ENCODE measurements around the gene RHBDD1.
"Not testable (repeated sequence)": the region's sequence is repeated elsewhere in the genome, so short reads cannot be mapped to it uniquely, and the experiment has no call there.

RHBDD1 gene

DNA sequence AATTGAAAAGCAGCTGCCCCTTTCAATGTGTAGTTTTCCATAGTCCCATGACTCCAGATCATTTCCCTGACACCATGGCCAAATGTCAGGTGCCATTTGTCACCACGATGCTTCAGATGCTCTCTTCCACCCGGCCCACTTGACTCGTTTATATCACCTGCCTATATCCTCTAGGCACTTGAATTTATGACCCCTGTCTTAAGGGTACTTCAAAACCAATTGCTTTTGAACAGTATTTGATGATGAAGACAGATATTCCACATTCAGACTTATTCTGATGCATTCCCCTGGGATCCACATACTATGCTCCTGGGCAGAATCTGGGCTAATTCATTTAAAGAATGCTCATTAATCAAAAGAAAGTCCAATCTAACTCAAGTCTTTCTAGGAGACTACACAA, 16.9 kb upstream of the RHBDD1 start:
- DNase-seq (ENCODE audit: low spot score): no peak
- Mint-ChIP-seq H3K36me3 (ENCODE audit: low read depth) (no peaks in the 10 kb centered on the region), H3K4me1 (ENCODE audit: low read depth) (no peaks in the 10 kb centered on the region), H3K4me3 (no peak overlapping the region), H3K9me3 (no peaks in the 10 kb centered on the region), H3K27me3 (ENCODE audit: low read depth) (peaks cover 14% of the 10 kb centered on the region), H3K27ac (no peak overlapping the region)

DNA sequence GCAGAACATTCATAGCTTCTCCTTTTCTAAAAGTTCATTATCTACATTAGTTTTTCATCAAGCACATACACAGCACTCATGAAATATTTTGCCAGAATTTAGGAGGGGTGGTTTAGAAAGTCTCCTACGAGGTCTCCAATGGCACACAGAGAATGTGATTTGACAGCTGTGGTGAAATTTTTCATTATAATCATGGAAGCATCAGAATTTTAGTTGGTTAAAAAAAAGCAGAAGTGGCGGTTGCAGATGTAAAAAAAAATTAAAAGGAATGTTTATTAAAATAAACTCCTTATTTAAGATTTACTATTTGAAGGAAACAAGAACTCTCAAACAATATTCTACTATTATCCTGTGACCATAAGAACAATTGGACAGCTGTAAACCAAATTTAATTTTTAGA, 10.8 kb upstream of the RHBDD1 start:
- Mint-ChIP-seq H3K9me3 (no peaks in the 10 kb centered on the region), H3K27me3 (ENCODE audit: low read depth) (no peaks in the 10 kb centered on the region), H3K27ac (no peak overlapping the region), H3K4me3 (no peak overlapping the region), H3K4me1 (ENCODE audit: low read depth) (no peaks in the 10 kb centered on the region), H3K36me3 (ENCODE audit: low read depth) (no peaks in the 10 kb centered on the region)
- no peak for DNase-seq (ENCODE audit: low spot score)

- no peak overlapping the region for H3K27ac Mint-ChIP-seq
- no peak overlapping the region for H3K4me3 Mint-ChIP-seq
- no peaks in the 10 kb centered on the region for H3K27me3 Mint-ChIP-seq (ENCODE audit: low read depth)
- DNase-seq (ENCODE audit: low spot score): no peak
- H3K9me3 Mint-ChIP-seq: no peaks in the 10 kb centered on the region
- H3K4me1 Mint-ChIP-seq (ENCODE audit: low read depth): peaks cover 7% of the 10 kb centered on the region
- peaks cover 13% of the 10 kb centered on the region for H3K36me3 Mint-ChIP-seq (ENCODE audit: low read depth)
Observed at GRCh38 chr2:226828191-226828590, 7.7 kb upstream of the RHBDD1 start.

GRCh38 chr2:226829721-226830631, 5.9 kb upstream of the RHBDD1 start:
- no peak overlapping the region for H3K27ac Mint-ChIP-seq
- no peak overlapping the region for H3K4me3 Mint-ChIP-seq
- no peaks in the 10 kb centered on the region for H3K27me3 Mint-ChIP-seq (ENCODE audit: low read depth)
- no peak for DNase-seq (ENCODE audit: low spot score)
- no peaks in the 10 kb centered on the region for H3K9me3 Mint-ChIP-seq
- peaks cover 19% of the 10 kb centered on the region for H3K36me3 Mint-ChIP-seq (ENCODE audit: low read depth)
- H3K4me1 Mint-ChIP-seq (ENCODE audit: low read depth): peaks cover 18% of the 10 kb centered on the region

- Mint-ChIP-seq H3K4me1 (ENCODE audit: low read depth) (peaks cover 21% of the 10 kb centered on the region), H3K36me3 (ENCODE audit: low read depth) (peaks cover 19% of the 10 kb centered on the region), H3K27ac (no peak overlapping the region), H3K27me3 (ENCODE audit: low read depth) (no peaks in the 10 kb centered on the region), H3K4me3 (no peak overlapping the region), H3K9me3 (no peaks in the 10 kb centered on the region)
- DNase-seq (ENCODE audit: low spot score): no peak
Observed at GRCh38 chr2:226831266-226831665, 4.6 kb upstream of the RHBDD1 start.

GRCh38 chr2:226832061-226832460, 3.8 kb upstream of the RHBDD1 start:
- no peak overlapping the region for H3K4me3 Mint-ChIP-seq
- no peak for DNase-seq (ENCODE audit: low spot score)
- peaks cover 19% of the 10 kb centered on the region for H3K36me3 Mint-ChIP-seq (ENCODE audit: low read depth)
- H3K9me3 Mint-ChIP-seq: no peaks in the 10 kb centered on the region
- peaks cover 24% of the 10 kb centered on the region for H3K4me1 Mint-ChIP-seq (ENCODE audit: low read depth)
- H3K27ac Mint-ChIP-seq: no peak overlapping the region
- H3K27me3 Mint-ChIP-seq (ENCODE audit: low read depth): no peaks in the 10 kb centered on the region

DNA sequence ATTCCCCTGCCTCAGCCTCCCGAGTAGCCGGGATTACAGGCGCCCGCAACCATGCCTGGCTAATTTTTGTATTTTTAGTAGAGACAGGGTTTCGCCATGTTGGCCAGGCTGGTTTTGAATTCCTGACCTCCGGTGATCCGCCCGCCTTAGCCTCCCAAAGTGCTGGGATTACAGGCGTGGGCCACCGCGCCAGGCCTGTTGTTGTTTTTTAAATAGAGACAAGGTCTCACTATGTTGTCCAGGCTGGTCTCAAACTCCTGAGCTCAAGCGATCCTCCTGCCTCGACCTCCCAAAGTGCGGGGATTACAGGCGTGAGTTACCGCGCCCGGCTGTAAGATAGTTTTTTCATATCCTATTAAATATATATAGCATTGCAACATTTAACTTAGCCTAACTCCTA, 974 bp upstream of the RHBDD1 start:
- Mint-ChIP-seq H3K27ac (peak overlapping the region; percentile 99), H3K36me3 (ENCODE audit: low read depth) (peaks cover 29% of the 10 kb centered on the region), H3K4me1 (ENCODE audit: low read depth) (peaks cover 49% of the 10 kb centered on the region), H3K4me3 (peak overlapping the region; percentile 94)
- DNase-seq (ENCODE audit: low spot score); H3K9me3 Mint-ChIP-seq; H3K27me3 Mint-ChIP-seq (ENCODE audit: low read depth): not testable (repeated sequence)

GRCh38 chr2:226835420-226835795, 446 bp upstream of the RHBDD1 start:
- Mint-ChIP-seq H3K36me3 (ENCODE audit: low read depth) (peaks cover 34% of the 10 kb centered on the region), H3K4me1 (ENCODE audit: low read depth) (peaks cover 54% of the 10 kb centered on the region), H3K27me3 (ENCODE audit: low read depth) (no peaks in the 10 kb centered on the region), H3K9me3 (no peaks in the 10 kb centered on the region), H3K4me3 (peak overlapping the region; percentile 94), H3K27ac (peak overlapping the region; percentile 99)
- DNase-seq (ENCODE audit: low spot score): no peak

DNA sequence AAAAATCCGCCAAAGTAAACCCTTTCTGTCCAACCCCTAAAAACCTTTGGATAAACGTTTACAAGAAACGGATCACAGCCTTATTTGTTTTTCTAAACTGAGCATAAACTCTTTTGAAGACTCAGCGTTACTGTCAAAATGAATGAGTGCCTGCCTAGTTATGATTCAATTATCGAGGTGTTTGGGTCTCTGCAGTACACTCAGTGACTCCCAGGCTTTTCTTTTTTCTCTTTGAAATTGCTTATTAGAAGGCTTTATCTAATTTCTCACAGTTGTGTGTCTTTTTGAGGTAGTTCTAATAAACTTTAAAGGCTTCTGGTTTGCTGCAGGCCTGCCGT, 663 bp downstream of the RHBDD1 start:
- Mint-ChIP-seq H3K4me1 (ENCODE audit: low read depth) (peaks cover 58% of the 10 kb centered on the region), H3K27me3 (ENCODE audit: low read depth) (no peaks in the 10 kb centered on the region), H3K36me3 (ENCODE audit: low read depth) (peaks cover 33% of the 10 kb centered on the region), H3K27ac (peak overlapping the region; percentile 99), H3K9me3 (no peaks in the 10 kb centered on the region), H3K4me3 (peak overlapping the region; percentile 94)
- DNase-seq (ENCODE audit: low spot score): no peak

- no peaks in the 10 kb centered on the region for H3K27me3 Mint-ChIP-seq (ENCODE audit: low read depth)
- H3K36me3 Mint-ChIP-seq (ENCODE audit: low read depth): peaks cover 36% of the 10 kb centered on the region
- peaks cover 4% of the 10 kb centered on the region for H3K9me3 Mint-ChIP-seq
- peaks cover 53% of the 10 kb centered on the region for H3K4me1 Mint-ChIP-seq (ENCODE audit: low read depth)
- H3K27ac Mint-ChIP-seq: peak overlapping the region; percentile 99
- DNase-seq (ENCODE audit: low spot score): no peak
- H3K4me3 Mint-ChIP-seq: peak overlapping the region; percentile 94
Observed at GRCh38 chr2:226837334-226837733, 1.5 kb downstream of the RHBDD1 start.

- H3K9me3 Mint-ChIP-seq: peaks cover 4% of the 10 kb centered on the region
- peak overlapping the region; percentile 94 for H3K4me3 Mint-ChIP-seq
- H3K36me3 Mint-ChIP-seq (ENCODE audit: low read depth): peaks cover 41% of the 10 kb centered on the region
- no peaks in the 10 kb centered on the region for H3K27me3 Mint-ChIP-seq (ENCODE audit: low read depth)
- H3K27ac Mint-ChIP-seq: peak overlapping the region; percentile 99
- no peak for DNase-seq (ENCODE audit: low spot score)
- H3K4me1 Mint-ChIP-seq (ENCODE audit: low read depth): peaks cover 55% of the 10 kb centered on the region
Observed at GRCh38 chr2:226837787-226838603, 2.1 kb downstream of the RHBDD1 start.

DNA sequence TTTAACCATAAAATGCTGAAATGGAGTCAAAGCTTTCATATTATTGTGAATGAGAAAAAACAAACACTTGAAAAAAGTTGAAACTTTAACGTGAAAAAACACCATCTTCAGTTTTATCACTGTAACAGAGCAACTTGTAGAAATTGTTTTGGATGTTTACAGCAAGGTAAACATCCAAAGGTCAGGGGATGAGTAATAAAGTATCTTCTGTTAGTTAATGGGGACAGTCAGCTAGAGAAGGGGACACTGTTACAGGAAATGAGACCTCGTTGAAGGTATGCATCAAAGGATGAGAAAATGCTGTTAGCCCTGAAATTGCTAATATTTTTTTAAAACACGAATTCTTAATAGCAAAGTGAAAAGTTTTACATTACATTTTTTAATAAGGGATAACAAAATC, 2.9 kb downstream of the RHBDD1 start:
- peak overlapping the region; percentile 99 for H3K27ac Mint-ChIP-seq
- H3K9me3 Mint-ChIP-seq: peaks cover 4% of the 10 kb centered on the region
- peaks cover 55% of the 10 kb centered on the region for H3K4me1 Mint-ChIP-seq (ENCODE audit: low read depth)
- peaks cover 37% of the 10 kb centered on the region for H3K36me3 Mint-ChIP-seq (ENCODE audit: low read depth)
- DNase-seq (ENCODE audit: low spot score): no peak
- peak overlapping the region; percentile 94 for H3K4me3 Mint-ChIP-seq
- no peaks in the 10 kb centered on the region for H3K27me3 Mint-ChIP-seq (ENCODE audit: low read depth)

GRCh38 chr2:226839161-226839560, 3.3 kb downstream of the RHBDD1 start:
- Mint-ChIP-seq H3K4me1 (ENCODE audit: low read depth) (peaks cover 52% of the 10 kb centered on the region), H3K27ac (peak overlapping the region; percentile 99), H3K9me3 (peaks cover 4% of the 10 kb centered on the region), H3K4me3 (peak overlapping the region; percentile 94), H3K36me3 (ENCODE audit: low read depth) (peaks cover 39% of the 10 kb centered on the region), H3K27me3 (ENCODE audit: low read depth) (no peaks in the 10 kb centered on the region)
- DNase-seq (ENCODE audit: low spot score): no peak

- Mint-ChIP-seq H3K27ac (no peak overlapping the region), H3K4me3 (peak overlapping the region; percentile 59), H3K36me3 (ENCODE audit: low read depth) (peaks cover 44% of the 10 kb centered on the region), H3K9me3 (peaks cover 4% of the 10 kb centered on the region), H3K27me3 (ENCODE audit: low read depth) (no peaks in the 10 kb centered on the region), H3K4me1 (ENCODE audit: low read depth) (peaks cover 52% of the 10 kb centered on the region)
- no peak for DNase-seq (ENCODE audit: low spot score)
Observed at GRCh38 chr2:226839951-226840350, 4.1 kb downstream of the RHBDD1 start.

All from T-helper 2 cell treated with Interferon-gamma antibody and Interleukin-4, amounts not matched to agents 5 μg/mL and 100 μg/mL, for 36 hours (primary cell).